ENCODE measurements around the gene QRFP. TPM values are rescaled to one million over a fixed set of nuclear protein-coding genes. Genes with fewer than 3 reads are reported as not detected.
A peak's percentile ranks its signal among the peaks of the same experiment; 100 is the strongest.

The QRFP gene
- total and polyA plus RNA-seq, 4 experiments from 2014 or later: not detected

- no peaks in the 10 kb centered on the region for H3K36me3 Mint-ChIP-seq
- H3K27me3 Mint-ChIP-seq: no peaks in the 10 kb centered on the region
- no peak overlapping the region for H3K27ac Mint-ChIP-seq
- ChIA-PET CTCF (ENCODE audit: partially characterized antibody) (no interaction called here), POLR2A (ENCODE audit: partially characterized antibody) (no interaction called here)
- no peaks in the 10 kb centered on the region for H3K9me3 Mint-ChIP-seq
- intact Hi-C loops (cut with micrococcal nuclease): no loop called here
- Histone ChIP-seq H3K9me3 (ENCODE audit: control insufficient read depth in 1 of 2, low read length in 2 of 2) (no peaks in the 10 kb centered on the region), H3K4me1 (ENCODE audit: insufficient read depth, low read length) (no peaks in the 10 kb centered on the region), H3K36me3 (ENCODE audit: insufficient read depth, low read length) (no peaks in the 10 kb centered on the region), H3K27ac (ENCODE audit: low read depth, low read length) (no peak overlapping the region), H3K27me3 (ENCODE audit: insufficient read depth, low read length) (no peaks in the 10 kb centered on the region), H3K4me3 (ENCODE audit: low read length in 2 of 2) (no peak overlapping the region)
- no peak overlapping the region for H3K4me3 Mint-ChIP-seq
- H3K4me1 Mint-ChIP-seq: no peaks in the 10 kb centered on the region
- DNase-seq: peak in 1 of 5 donors; percentile 7
Observed at GRCh38 chr9:130897848-130898551, 1.4 kb upstream of the QRFP start.

- POLR2A ChIA-PET (ENCODE audit: partially characterized antibody): no interaction called here
- no peaks in the 10 kb centered on the region for H3K36me3 Mint-ChIP-seq
- intact Hi-C loops (cut with micrococcal nuclease): no loop called here
- no peak overlapping the region for H3K27ac ChIP-seq (ENCODE audit: low read depth, low read length)
- no peaks in the 10 kb centered on the region for H3K27me3 Mint-ChIP-seq
- H3K4me3 ChIP-seq (ENCODE audit: low read length in 2 of 2): no peak overlapping the region
- H3K4me1 Mint-ChIP-seq: no peaks in the 10 kb centered on the region
- no peak overlapping the region for H3K4me3 Mint-ChIP-seq
- no peak overlapping the region for H3K27ac Mint-ChIP-seq
- no peaks in the 10 kb centered on the region for H3K9me3 ChIP-seq (ENCODE audit: control insufficient read depth in 1 of 2, low read length in 2 of 2)
- H3K4me1 ChIP-seq (ENCODE audit: insufficient read depth, low read length): no peaks in the 10 kb centered on the region
- CTCF ChIA-PET (ENCODE audit: partially characterized antibody): no interaction called here
- H3K9me3 Mint-ChIP-seq: no peaks in the 10 kb centered on the region
- DNase-seq: peak in 1 of 5 donors; percentile 35
- H3K36me3 ChIP-seq (ENCODE audit: insufficient read depth, low read length): no peaks in the 10 kb centered on the region
- no peaks in the 10 kb centered on the region for H3K27me3 ChIP-seq (ENCODE audit: insufficient read depth, low read length)
Observed at GRCh38 chr9:130897105-130897751, 616 bp upstream of the QRFP start.

DNA sequence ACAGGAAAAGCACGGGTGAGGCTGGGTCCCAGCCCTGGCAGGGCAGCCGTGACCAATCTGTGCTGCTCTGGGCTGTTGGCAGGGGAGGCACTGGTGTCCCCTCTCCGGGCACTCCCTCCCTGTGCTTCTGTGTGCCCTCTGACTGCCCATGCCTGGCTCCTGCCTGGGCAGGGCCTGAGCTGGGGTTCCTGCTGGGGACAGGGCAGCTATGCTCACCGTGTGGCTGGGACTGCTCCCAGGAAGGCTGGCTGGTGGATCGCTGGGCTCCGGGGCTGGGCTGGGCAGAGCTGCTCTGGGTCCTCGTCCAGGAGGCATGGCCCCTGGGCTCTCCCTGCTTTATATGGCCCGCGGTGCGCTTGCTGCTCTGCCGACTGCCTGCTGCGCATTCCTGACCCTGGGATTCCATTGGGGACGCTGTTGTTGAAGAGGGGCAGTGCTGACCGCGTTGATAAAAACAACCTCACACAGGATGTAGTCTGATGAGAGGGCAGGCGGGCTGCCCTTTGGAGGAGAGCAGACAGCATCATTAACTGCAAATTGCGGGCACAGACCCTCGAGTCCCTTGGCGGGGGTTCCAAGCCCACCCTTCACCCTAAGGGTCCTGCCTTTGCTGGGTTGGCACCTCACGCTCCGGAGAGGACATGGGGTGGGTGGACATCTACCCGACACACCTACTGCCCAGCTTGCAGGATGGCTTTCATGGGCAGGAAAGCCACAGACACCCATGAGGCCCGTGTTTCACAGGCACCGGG, 955 bp downstream of the QRFP start:
- DNase-seq: no peak
- Mint-ChIP-seq H3K9me3 (no peaks in the 10 kb centered on the region), H3K36me3 (peaks cover 0 to 3% of the 10 kb centered on the region in 2 donors), H3K27me3 (no peaks in the 10 kb centered on the region), H3K27ac (no peak overlapping the region), H3K4me3 (no peak overlapping the region), H3K4me1 (no peaks in the 10 kb centered on the region)
- Histone ChIP-seq H3K27me3 (ENCODE audit: insufficient read depth, low read length) (no peaks in the 10 kb centered on the region), H3K27ac (ENCODE audit: low read depth, low read length) (no peak overlapping the region), H3K4me3 (ENCODE audit: low read length in 2 of 2) (no peak overlapping the region), H3K4me1 (ENCODE audit: insufficient read depth, low read length) (no peaks in the 10 kb centered on the region), H3K36me3 (ENCODE audit: insufficient read depth, low read length) (no peaks in the 10 kb centered on the region), H3K9me3 (ENCODE audit: control insufficient read depth in 1 of 2, low read length in 2 of 2) (no peaks in the 10 kb centered on the region)
- CTCF ChIA-PET (ENCODE audit: partially characterized antibody): no interaction called here
- POLR2A ChIA-PET (ENCODE audit: partially characterized antibody): no interaction called here
- intact Hi-C loops (cut with micrococcal nuclease): no loop called here

- no peaks in the 10 kb centered on the region for H3K9me3 ChIP-seq (ENCODE audit: control insufficient read depth in 1 of 2, low read length in 2 of 2)
- Mint-ChIP-seq H3K27me3 (no peaks in the 10 kb centered on the region), H3K4me1 (no peaks in the 10 kb centered on the region), H3K36me3 (peaks cover 0 to 4% of the 10 kb centered on the region in 2 donors), H3K9me3 (no peaks in the 10 kb centered on the region), H3K27ac (peak overlapping the region in 1 of 7 donors; percentile 48), H3K4me3 (no peak overlapping the region)
- intact Hi-C loops (cut with micrococcal nuclease): no loop called here
- ChIA-PET POLR2A (ENCODE audit: partially characterized antibody) (no interaction called here), CTCF (ENCODE audit: partially characterized antibody) (no interaction called here)
- no peak overlapping the region for H3K27ac ChIP-seq (ENCODE audit: low read depth, low read length)
- DNase-seq: no peak
- H3K27me3 ChIP-seq (ENCODE audit: insufficient read depth, low read length): no peaks in the 10 kb centered on the region
- H3K4me3 ChIP-seq (ENCODE audit: low read length in 2 of 2): no peak overlapping the region
- H3K36me3 ChIP-seq (ENCODE audit: insufficient read depth, low read length): no peaks in the 10 kb centered on the region
- H3K4me1 ChIP-seq (ENCODE audit: insufficient read depth, low read length): no peaks in the 10 kb centered on the region
Observed at GRCh38 chr9:130895038-130895437, 1.6 kb downstream of the QRFP start.

- peaks cover 0 to 4% of the 10 kb centered on the region in 2 donors for H3K36me3 Mint-ChIP-seq
Observed at GRCh38 chr9:130894546-130894945, 2.1 kb downstream of the QRFP start.

GRCh38 chr9:130893341-130894101, 3.1 kb downstream of the QRFP start:
- Histone ChIP-seq H3K27me3 (ENCODE audit: insufficient read depth, low read length) (no peaks in the 10 kb centered on the region), H3K4me3 (ENCODE audit: low read length in 2 of 2) (no peak overlapping the region), H3K36me3 (ENCODE audit: insufficient read depth, low read length) (no peaks in the 10 kb centered on the region), H3K9me3 (ENCODE audit: control insufficient read depth in 1 of 2, low read length in 2 of 2) (no peaks in the 10 kb centered on the region), H3K4me1 (ENCODE audit: insufficient read depth, low read length) (no peaks in the 10 kb centered on the region), H3K27ac (ENCODE audit: low read depth, low read length) (no peak overlapping the region)
- intact Hi-C loops (cut with micrococcal nuclease): no loop called here
- POLR2A ChIA-PET (ENCODE audit: partially characterized antibody): no interaction called here
- Mint-ChIP-seq H3K27me3 (no peaks in the 10 kb centered on the region), H3K4me1 (no peaks in the 10 kb centered on the region), H3K27ac (peak overlapping the region in 1 of 7 donors; percentile 42), H3K4me3 (no peak overlapping the region), H3K9me3 (no peaks in the 10 kb centered on the region), H3K36me3 (peaks cover 0 to 6% of the 10 kb centered on the region in 2 donors)
- no peak for DNase-seq
- CTCF ChIA-PET (ENCODE audit: partially characterized antibody): interaction anchor here (0.5 kb wide), 1 partner anchor 1390 kb away, joined by 3 read pairs; no protein-coding TSS in a partner anchor

More at GRCh38 chr9:130894546-130894945, 2.1 kb downstream of the QRFP start:
- Histone ChIP-seq H3K27me3 (ENCODE audit: insufficient read depth, low read length) (no peaks in the 10 kb centered on the region), H3K27ac (ENCODE audit: low read depth, low read length) (no peak overlapping the region), H3K9me3 (ENCODE audit: control insufficient read depth in 1 of 2, low read length in 2 of 2) (no peaks in the 10 kb centered on the region), H3K4me3 (ENCODE audit: low read length in 2 of 2) (no peak overlapping the region), H3K36me3 (ENCODE audit: insufficient read depth, low read length) (no peaks in the 10 kb centered on the region), H3K4me1 (ENCODE audit: insufficient read depth, low read length) (no peaks in the 10 kb centered on the region)
- H3K9me3 Mint-ChIP-seq: no peaks in the 10 kb centered on the region
- intact Hi-C loops (cut with micrococcal nuclease): no loop called here
- POLR2A ChIA-PET (ENCODE audit: partially characterized antibody): no interaction called here
- H3K4me3 Mint-ChIP-seq: no peak overlapping the region
- no peaks in the 10 kb centered on the region for H3K27me3 Mint-ChIP-seq
- no peaks in the 10 kb centered on the region for H3K4me1 Mint-ChIP-seq
- DNase-seq: no peak
- CTCF ChIA-PET (ENCODE audit: partially characterized antibody): no interaction called here
- H3K27ac Mint-ChIP-seq: no peak overlapping the region

All from CD4-positive, alpha-beta memory T cell (primary cell).